K562 (cell line): ENCODE results near the gene RGS19. TPM values are rescaled to one million over a fixed set of nuclear protein-coding genes. Genes with fewer than 3 reads are reported as not detected.

Experiments
- ATAC-seq: fragments of 200-7000 bp; cut with Tn5 transposase; 3 replicates; pipeline ENCODE4 v1.9.1; 2020; ENCODE audit warnings: moderate library complexity
- BruUV-seq: library from RNA; stranded (reverse); fragments of 400-500 nt; replicated peaks from 2 replicates; lab custom pipeline; 2021; lab: Mats Ljungman, UMichigan
- CTCF ChIA-PET: fragments of 300-600 bp; formaldehyde crosslinking; extraction: SDS; loops from one replicate; lab custom pipeline; 2021; ENCODE audit warnings: low intra/inter-chr PET ratio; lab: Yijun Ruan, JAX
- POLR2A ChIA-PET: fragments of 300-600, 350-650 bp; sonication (Branson Sonifier 250); formaldehyde crosslinking; extraction: SDS; loops from one replicate; lab custom pipeline; 2021; ENCODE audit warnings: antibody characterized with exemption, inconsistent platforms; lab: Yijun Ruan, JAX
- DNase-seq, 4 experiments: peaks; one replicate each; pipeline versions ENCODE4 v3.0.0 to v3.0.0-alpha.2; 2011 to 2018; ENCODE audit warnings: low spot score in 3 of 4, mixed read lengths in 3 of 4; ENCODE audit errors: extremely low read depth in 1 of 4
- FAIRE-seq: peaks from 2 replicates; lab custom pipeline; 2011; peaks lifted over from hg19 to GRCh38; lab: Jason Lieb, UNC
- H2AFZ ChIP-seq: 2 replicates; pipeline ENCODE4 v1.6.0; 2011; ENCODE audit warnings: low read depth, low read length, control low read depth, inconsistent platforms
- H3K27ac ChIP-seq: fragments of 200-600 bp; 3 replicates; pipeline ENCODE4 v1.8.0; 2011; ENCODE audit warnings: low read depth, mild to moderate bottlenecking, control low read depth, inconsistent platforms, low read length, moderate library complexity, mixed read lengths; ENCODE audit errors: extremely low read depth
- H3K27me3 ChIP-seq, 2 experiments: fragments of 300-600 bp in 1 of 2; 2 replicates in 1 of 2; 3 replicates in 1 of 2; pipeline versions ENCODE4 v1.6.0 to v1.8.0; 2011; ENCODE audit warnings: inconsistent platforms in 2 of 2, low read length in 2 of 2, mild to moderate bottlenecking in 1 of 2, mixed read lengths in 1 of 2, moderate library complexity in 1 of 2; ENCODE audit not compliant: control insufficient read depth in 2 of 2, insufficient read depth in 2 of 2
- H3K36me3 ChIP-seq: fragments of 300-600 bp; 3 replicates; pipeline ENCODE4 v1.8.0; 2011; ENCODE audit warnings: mild to moderate bottlenecking, low read length, inconsistent platforms; ENCODE audit not compliant: control insufficient read depth, insufficient read depth
- H3K4me1 ChIP-seq, 2 experiments: fragments of 200-600 bp in 1 of 2; replicated peaks in 1 of 2; 2 replicates in 1 of 2; 3 replicates in 1 of 2; pipeline versions ENCODE4 v1.5.1 to v1.8.0; 2011; ENCODE audit warnings: inconsistent platforms in 2 of 2, low read length in 2 of 2, mild to moderate bottlenecking in 1 of 2, mixed read lengths in 1 of 2, moderate library complexity in 1 of 2; ENCODE audit not compliant: control insufficient read depth in 2 of 2, insufficient read depth in 2 of 2
- H3K4me2 ChIP-seq: 2 replicates; pipeline ENCODE4 v1.6.1; 2011; ENCODE audit warnings: low read length, control low read depth, inconsistent platforms, mixed read lengths; ENCODE audit not compliant: insufficient read depth
- H3K4me3 ChIP-seq: fragments of 200-600 bp; sonication (generic), shearing (Covaris generic); 2 replicates; pipeline ENCODE4 v1.5.1; 2016; ENCODE audit warnings: control low read depth, inconsistent platforms
- H3K79me2 ChIP-seq: fragments of 200-600 bp; 3 replicates; pipeline ENCODE4 v1.8.0; 2011; ENCODE audit warnings: low read length, inconsistent platforms; ENCODE audit not compliant: control insufficient read depth, insufficient read depth
- H3K9ac ChIP-seq, 2 experiments: 2 replicates each; pipeline versions ENCODE4 v1.6.0 to v1.6.1; 2011; ENCODE audit warnings: low read depth in 2 of 2, low read length in 2 of 2, control low read depth in 1 of 2, inconsistent platforms in 1 of 2, mild to moderate bottlenecking in 1 of 2, mixed read lengths in 1 of 2; ENCODE audit not compliant: insufficient read depth in 1 of 2
- H3K9me1 ChIP-seq: one replicate; pipeline ENCODE4 v1.6.0; 2011; ENCODE audit warnings: inconsistent platforms, mild to moderate bottlenecking, low read length, moderate library complexity; ENCODE audit not compliant: control insufficient read depth, insufficient read depth
- H3K9me3 ChIP-seq: replicated peaks from 2 replicates; pipeline ENCODE4 v1.5.1; 2011; ENCODE audit warnings: low read depth, low read length, inconsistent platforms; ENCODE audit not compliant: control insufficient read depth, insufficient read depth
- H4K20me1 ChIP-seq: replicated peaks from 2 replicates; pipeline ENCODE4 v1.6.1; 2011; ENCODE audit warnings: low read length, inconsistent platforms, mixed read lengths; ENCODE audit not compliant: control insufficient read depth, insufficient read depth
- BMI1 ChIP-seq: fragments of 150-350 bp; IDR thresholded peaks from 2 replicates; pipeline ENCODE4 v1.6.1; 2014; ENCODE audit warnings: low read length
- CSDE1 ChIP-seq, 2 experiments: fragments of 450-650 bp; IDR thresholded peaks; 2 replicates each; pipeline ENCODE4 v1.6.1; 2016; ENCODE audit warnings: mild to moderate bottlenecking in 1 of 2
- CTBP1 ChIP-seq: fragments of 450-650 bp; IDR thresholded peaks from 2 replicates; pipeline ENCODE4 v1.6.1; 2016; ENCODE audit warnings: borderline replicate concordance
- HDAC2 ChIP-seq: fragments of 450-650 bp; IDR thresholded peaks from 2 replicates; pipeline ENCODE4 v1.6.1; 2016; ENCODE audit warnings: mild to moderate bottlenecking
- KDM1A ChIP-seq, 2 experiments: fragments of 450-650 bp; IDR thresholded peaks; 2 replicates each; pipeline ENCODE4 v1.6.1; 2016; ENCODE audit warnings: mild to moderate bottlenecking in 2 of 2
- MXI1 ChIP-seq: IDR thresholded peaks from 2 replicates; pipeline ENCODE4 v1.6.1; 2011; ENCODE audit warnings: low read depth, mild to moderate bottlenecking, improper control_type of control experiment, low read length
- MYNN ChIP-seq, 2 experiments: sonication (generic); formaldehyde crosslinking in 1 of 2; IDR thresholded peaks; 2 replicates each; pipeline versions ENCODE4 v1.5.0 to v1.6.1; 2016 to 2020; ENCODE audit warnings: antibody characterized with exemption in 1 of 2, missing genetic modification reagents in 1 of 2
- RCOR1 ChIP-seq, 2 experiments: IDR thresholded peaks; 2 replicates each; pipeline ENCODE4 v1.6.1; 2012; ENCODE audit warnings: low read depth in 2 of 2, low read length in 2 of 2, borderline replicate concordance in 1 of 2, improper control_type of control experiment in 1 of 2
- RFX1 ChIP-seq: fragments of 450-650 bp; IDR thresholded peaks from 2 replicates; pipeline ENCODE4 v1.6.1; 2016; ENCODE audit warnings: mild to moderate bottlenecking, moderate library complexity
- RNF219 ChIP-seq: fragments of 250-450 bp; sonication (Bioruptor Pico); IDR thresholded peaks from 2 replicates; pipeline ENCODE4 v1.5.0; 2022; ENCODE audit warnings: mild to moderate bottlenecking
- STAT6 ChIP-seq: sonication (generic); formaldehyde crosslinking; IDR thresholded peaks from 2 replicates; pipeline ENCODE4 v1.8.1; 2023; ENCODE audit warnings: mild to moderate bottlenecking, missing genetic modification reagents
- TEAD1 ChIP-seq, 2 experiments: fragments of 450-650 bp in 1 of 2; sonication (generic) in 1 of 2; formaldehyde crosslinking; IDR thresholded peaks; 2 replicates each; pipeline versions ENCODE4 v1.4.0 to v1.8.0; 2020 to 2022; ENCODE audit warnings: mild to moderate bottlenecking in 2 of 2, missing genetic modification reagents in 1 of 2
- WGBS: fragments of 100-300 bp; shearing (Covaris generic); methylation state at CpG from one replicate; pipeline ENCODE4 v1.1.6; 2016; ENCODE audit warnings: low coverage, mixed read lengths; ENCODE audit not compliant: insufficient coverage; ENCODE audit errors: missing lambda C conversion rate; 5-methylcytosine and 5-hydroxymethylcytosine counted together
- in situ Hi-C: fragments of 300-500 bp; cut with MboI; formaldehyde crosslinking; loops from 4 replicates; pipeline ENCODE4 v1.15.0; 2018; ENCODE audit warnings: inconsistent platforms, mixed read lengths
- intact Hi-C: fragments of 100-400 bp; cut with micrococcal nuclease; formaldehyde crosslinking; loops from 2 replicates; pipeline ENCODE4 v1.14.2; 2022
- polyA plus RNA-seq, 8 experiments: library from polyadenylated mRNA; depleted of rRNA in 4 of 8; stranded (reverse) in 5 of 8; unstranded in 3 of 8; fragments of >200 nt; fragmentation: Nextera tagmentation in 2 of 8; fragmentation: Illumina TruSeq in 1 of 8; extraction: Ambion mirVana in 2 of 8; extraction: Trizol in 1 of 8; gene quantifications; 2 replicates each; pipeline versions ENCODE4 v1.2.1 to v1.2.3, GENCODE V29; 2011 to 2014; ENCODE audit warnings: inconsistent platforms in 1 of 8, missing spikeins in 1 of 8
- total RNA-seq, 7 experiments: library from RNA; depleted of rRNA in 6 of 7; stranded (reverse); fragments of >200 nt in 6 of 7; fragmentation: Illumina TruSeq in 2 of 7; extraction: Trizol in 2 of 7; gene quantifications; 2 replicates each; pipeline versions ENCODE4 v1.2.1 to v1.2.3, GENCODE V29; 2011 to 2021; ENCODE audit warnings: low replicate concordance in 1 of 7
- TF ChIP-seq, protein P1 (sequence below): fragments of 250-450 bp; sonication (Bioruptor Pico); IDR thresholded peaks from 2 replicates; pipeline ENCODE4 v1.5.0; 2021

Gene RGS19
- total and polyA plus RNA-seq, 9 of the 15 experiments (the other 6 are each of a cell fraction or from before 2014, with no cell fraction given), result 0.41 to 23.7 (median 14.6) TPM

DNA sequence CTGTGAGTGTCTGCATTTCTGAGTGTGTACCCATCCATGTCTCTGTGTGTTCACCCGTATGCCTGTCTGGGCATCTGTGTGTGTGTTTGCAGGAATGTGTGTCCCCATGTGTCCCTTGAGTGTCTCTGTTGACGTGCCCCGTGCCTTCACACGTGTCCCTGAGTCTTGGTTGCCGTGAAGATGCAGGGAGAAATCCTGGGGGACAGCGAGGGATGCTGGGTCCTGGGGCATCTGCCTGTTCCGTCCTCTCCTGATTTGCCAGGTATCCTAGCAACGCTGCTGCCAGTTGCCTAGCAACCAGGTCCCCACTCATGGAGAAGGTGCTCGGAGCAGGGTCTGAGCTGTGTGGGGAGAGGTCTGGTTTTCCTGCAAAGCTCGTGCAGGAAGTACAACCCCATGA is 10.8 kb upstream of the RGS19 start:
- Histone ChIP-seq H4K20me1 (peaks cover 9% of the 10 kb centered on the region; the same call in 1 of the 2 replicates), H3K4me1 (peaks cover 0 to 26% of the 10 kb centered on the region in 2 experiments; a peak in 2 of 5 replicates), H3K27me3 (peaks cover 0 to 23% of the 10 kb centered on the region in 2 experiments; a peak in 2 of 5 replicates), H2AFZ (no peak overlapping the region), H3K9ac (no peak overlapping the region), H3K36me3 (no peaks in the 10 kb centered on the region), H3K4me2 (no peak overlapping the region), H3K27ac (no peak overlapping the region), H3K9me1 (no peaks in the 10 kb centered on the region), H3K9me3 (peaks cover 2% of the 10 kb centered on the region; the same call in 1 of the 2 replicates), H3K4me3 (no peak overlapping the region), H3K79me2 (no peaks in the 10 kb centered on the region)
- FAIRE-seq, result peak; percentile 11
- no TSS peak for BruUV-seq
- ATAC-seq, result peak; percentile 78
- TF ChIP-seq RFX1 (peak; percentile 98), MXI1 (0 out of 2 replicates have a peak, but pooled peaks have one; percentile 64), STAT6 (CRISPR knock-in tag) (no peak), RCOR1 (IDR thresholded peaks at IDR 0.05; ENCODE audit: borderline replicate concordance in 1 of 2, low read depth in 2 of 2, low read length in 2 of 2) (peak in 1 of 2 experiments; percentile 87; a peak in 2 of 4 replicates), CSDE1 (IDR thresholded peaks at IDR 0.05) (peak in 1 of 2 experiments; percentile 92; a peak in 2 of 4 replicates), RNF219 (CRISPR knock-in tag) (no peak), CTBP1 (peak; percentile 74), KDM1A (IDR thresholded peaks at IDR 0.05) (peak; percentile 81 to 84), TEAD1 (CRISPR knock-in tag; IDR thresholded peaks at IDR 0.05) (0 out of 4 replicates have a peak, but pooled peaks of 1 of the 2 experiments have one; percentile 25), BMI1 (peak; percentile 65; the same call in 1 of the 2 replicates), MYNN (IDR thresholded peaks at IDR 0.05) (peak; percentile 96), MYNN (CRISPR knock-in tag; IDR thresholded peaks at IDR 0.05) (no peak), HDAC2 (0 out of 2 replicates have a peak, but pooled peaks have one; percentile 44)
- TF ChIP-seq, protein P1, sequence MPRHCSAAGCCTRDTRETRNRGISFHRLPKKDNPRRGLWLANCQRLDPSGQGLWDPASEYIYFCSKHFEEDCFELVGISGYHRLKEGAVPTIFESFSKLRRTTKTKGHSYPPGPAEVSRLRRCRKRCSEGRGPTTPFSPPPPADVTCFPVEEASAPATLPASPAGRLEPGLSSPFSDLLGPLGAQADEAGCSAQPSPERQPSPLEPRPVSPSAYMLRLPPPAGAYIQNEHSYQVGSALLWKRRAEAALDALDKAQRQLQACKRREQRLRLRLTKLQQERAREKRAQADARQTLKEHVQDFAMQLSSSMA (CRISPR knock-in tag), result no peak
- DNase-seq, result peak; percentile 54 to 71 (median 62)
- WGBS, result 2% methylated on average over 10 of the region's 10 CpGs
- CTCF ChIA-PET, result no interaction called here
- intact Hi-C loops, result no loop called here
- in situ Hi-C loops, result no loop called here
- POLR2A ChIA-PET, result no interaction called here
